Measurements from ENCODE around the gene FAM90A26.
A peak's percentile ranks its signal among the peaks of the same experiment; 100 is the strongest.
"Not testable (repeated sequence)": the region's sequence is repeated elsewhere in the genome, so short reads cannot be mapped to it uniquely, and the experiment has no call there.

The FAM90A26 gene, protein sequence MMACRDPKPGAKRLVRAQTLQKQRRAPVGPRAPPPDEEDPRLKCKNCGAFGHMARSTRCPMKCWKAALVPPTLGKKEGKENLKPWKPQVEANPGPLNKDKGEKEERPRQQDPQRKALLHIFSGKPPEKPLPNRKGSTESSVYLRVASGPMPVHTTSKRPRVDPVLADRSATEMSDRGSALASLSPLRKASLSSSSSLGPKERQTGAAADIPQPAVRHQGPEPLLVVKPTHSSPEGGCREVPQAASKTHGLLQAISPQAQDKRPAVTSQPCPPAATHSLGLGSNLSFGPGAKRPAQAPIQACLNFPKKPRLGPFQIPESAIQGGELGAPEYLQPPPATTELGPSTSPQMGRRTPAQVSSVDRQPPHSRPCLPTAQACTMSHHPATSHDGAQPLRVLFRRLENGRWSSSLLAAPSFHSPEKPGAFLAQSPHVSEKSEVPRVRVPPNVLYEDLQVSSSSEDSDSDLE

DNA sequence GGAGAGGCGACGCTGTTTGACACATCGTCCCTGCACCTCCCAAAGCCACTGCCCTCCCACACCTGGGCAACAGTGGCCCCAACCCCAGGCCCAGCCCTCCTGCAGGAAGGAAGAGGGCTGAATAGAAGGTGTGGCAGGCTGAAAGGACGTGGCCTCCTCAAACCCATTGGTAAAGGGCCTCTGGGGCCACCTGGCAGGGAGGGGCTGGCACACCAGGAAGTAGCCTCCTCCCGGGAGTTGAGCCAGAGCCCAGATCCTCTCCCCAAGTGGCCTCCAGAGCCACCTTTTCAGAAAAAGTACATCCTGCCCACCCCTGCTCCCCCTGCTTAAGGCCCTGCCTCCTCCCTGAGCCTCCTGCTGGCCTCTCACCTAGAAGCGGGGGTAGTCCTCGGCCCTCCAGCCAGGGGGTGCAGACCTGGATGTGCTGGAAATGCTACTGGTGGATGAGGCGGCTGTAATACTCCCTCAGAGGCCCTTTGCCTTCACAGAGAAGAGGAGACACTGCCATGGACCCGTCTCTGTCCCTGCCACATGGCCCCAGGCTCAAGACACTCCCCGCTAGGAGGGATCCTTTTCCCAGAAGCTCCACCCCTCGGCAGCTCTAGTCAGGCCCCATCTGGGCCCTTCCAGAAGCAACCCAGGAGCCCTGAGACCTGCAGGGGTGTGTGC, at the start of gene FAM90A26:
Gene FAM90A26 (plus strand): TSS at position 619 of the 669 bp plus-strand sequence. CDS start 2,764 bp downstream, outside the sequence.
- not testable (repeated sequence) for DNase-seq (ENCODE audit: low read depth in 2 of 2)

DNA sequence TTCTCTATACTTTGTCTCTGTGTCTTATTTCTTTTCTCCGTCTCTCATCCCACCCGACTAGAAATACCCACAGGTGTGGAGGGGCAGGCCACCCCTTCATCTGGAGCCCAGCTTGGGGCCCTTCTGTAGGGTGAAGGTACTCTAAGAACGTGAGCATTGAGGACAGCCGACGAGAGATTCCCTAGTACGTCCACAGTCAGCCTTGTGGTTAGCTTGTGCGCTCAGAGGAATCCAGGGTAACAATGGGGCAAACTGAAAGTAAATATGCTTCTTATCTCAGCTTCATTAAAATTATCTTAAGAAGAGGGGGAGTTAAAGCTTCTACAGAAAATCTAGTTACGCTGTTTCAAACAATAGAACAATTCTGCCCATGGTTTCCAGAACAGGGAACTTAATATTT, 47.5 kb upstream of the FAM90A26 start:
- DNase-seq (ENCODE audit: low read depth in 2 of 2), result not testable (repeated sequence)

DNA sequence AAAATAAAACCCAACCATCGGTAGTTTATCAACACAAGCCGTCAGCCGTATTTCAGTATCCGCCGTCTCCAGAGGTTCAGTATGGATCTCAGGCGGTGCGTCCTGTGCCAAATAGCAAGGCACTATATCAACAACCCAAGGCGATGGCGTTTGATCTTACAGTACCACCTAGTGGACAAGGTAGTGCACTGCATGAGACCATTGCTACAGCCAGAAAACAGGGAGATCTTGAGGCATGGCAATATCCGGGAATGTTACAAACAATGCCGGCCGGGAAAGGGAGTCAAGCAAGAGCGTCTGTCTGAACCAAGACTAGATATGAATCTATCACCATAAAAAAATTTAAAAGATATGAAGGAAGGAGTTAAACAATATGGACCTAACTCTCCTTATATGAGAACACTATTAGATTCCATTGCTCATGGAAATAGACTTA, 46.6 kb upstream of the FAM90A26 start:
- DNase-seq (ENCODE audit: low read depth in 2 of 2), result peak in 1 of 2 donors; percentile 2

DNA sequence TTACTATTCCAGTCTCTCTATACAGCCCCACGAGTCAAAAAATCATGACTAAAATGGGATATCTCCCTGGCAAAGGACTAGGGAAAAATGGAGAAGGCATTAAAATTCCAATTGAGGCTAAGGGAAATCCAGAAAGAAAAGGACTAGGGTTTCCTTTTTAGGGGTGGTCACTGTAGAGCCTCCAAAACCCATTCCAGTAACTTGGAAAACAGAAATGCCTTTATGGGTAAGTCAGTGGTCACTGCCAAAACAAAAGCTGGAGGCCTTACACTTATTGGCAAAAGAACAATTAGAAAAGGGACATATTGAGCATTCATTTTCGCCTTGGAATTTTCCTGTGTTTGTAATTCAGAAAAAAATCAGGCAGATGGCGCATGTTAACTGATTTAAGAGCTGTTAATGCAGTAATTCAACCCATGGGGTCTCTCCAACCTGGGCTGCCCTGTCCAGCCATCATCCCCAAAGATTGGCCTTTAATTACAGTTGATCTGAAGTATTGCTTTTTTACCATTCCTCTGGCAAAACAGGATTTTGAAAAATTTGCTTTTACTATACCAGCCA, 44.5 kb upstream of the FAM90A26 start:
- not testable (repeated sequence) for DNase-seq (ENCODE audit: low read depth in 2 of 2)

DNA sequence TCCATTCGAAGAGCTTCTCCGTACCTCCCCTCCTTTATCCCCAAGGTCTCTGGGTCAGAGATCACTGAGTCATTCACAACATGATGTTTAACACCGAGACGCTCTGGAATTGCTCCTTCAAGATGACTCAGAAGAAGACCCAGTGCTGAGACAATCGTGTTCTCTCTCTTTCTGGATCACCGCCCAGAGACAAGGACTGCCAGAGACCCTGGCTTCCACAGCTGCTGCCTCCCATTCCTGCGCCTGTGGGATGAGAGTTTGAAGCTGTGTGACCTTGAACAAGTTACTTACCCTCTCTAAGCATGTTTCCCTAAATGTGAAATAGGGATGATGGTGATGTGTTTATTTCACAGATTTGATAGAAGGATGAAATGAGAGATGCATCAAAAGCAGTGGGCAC, 38.8 kb upstream of the FAM90A26 start:
- DNase-seq (ENCODE audit: low read depth in 2 of 2), result not testable (repeated sequence)

DNA sequence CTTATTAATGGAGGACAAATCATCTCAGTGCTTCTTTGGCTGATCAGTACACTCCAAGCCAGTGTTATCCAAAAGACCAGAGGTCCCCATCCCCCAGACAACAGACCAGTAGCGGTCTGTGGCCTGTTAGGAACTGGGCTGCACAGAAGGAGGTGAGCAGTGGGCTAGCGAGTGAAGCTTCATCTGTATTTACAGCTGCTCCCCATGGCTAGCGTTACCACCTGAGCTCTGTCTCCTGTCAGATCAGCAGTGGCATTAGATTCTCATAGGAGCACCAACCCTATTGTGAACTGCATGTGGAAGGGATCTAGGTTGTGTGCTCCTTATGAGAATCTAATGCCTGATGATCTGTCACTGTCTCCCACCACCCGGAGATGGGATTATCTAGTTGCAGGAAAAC, 37.4 kb upstream of the FAM90A26 start:
- not testable (repeated sequence) for DNase-seq (ENCODE audit: low read depth in 2 of 2)

DNA sequence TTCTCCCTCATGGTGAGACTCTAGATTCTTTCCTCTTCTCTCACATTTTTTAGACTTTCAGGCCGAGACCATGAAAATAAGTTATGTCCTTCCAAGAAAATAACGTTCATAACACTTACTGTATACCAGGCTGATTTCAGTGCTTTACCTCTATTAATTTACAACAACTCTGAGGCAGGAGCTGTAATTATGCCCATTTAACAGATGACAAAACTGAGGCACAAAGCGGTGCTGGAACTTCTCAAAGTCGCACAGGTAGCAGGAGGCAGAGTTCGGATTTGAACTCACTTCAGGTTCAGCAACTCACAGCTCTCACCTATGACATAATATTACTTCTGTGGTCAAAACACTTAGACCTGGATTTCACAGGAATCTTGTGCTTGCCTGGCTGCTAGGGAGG, 36.2 kb upstream of the FAM90A26 start:
- DNase-seq (ENCODE audit: low read depth in 2 of 2), result not testable (repeated sequence)

DNA sequence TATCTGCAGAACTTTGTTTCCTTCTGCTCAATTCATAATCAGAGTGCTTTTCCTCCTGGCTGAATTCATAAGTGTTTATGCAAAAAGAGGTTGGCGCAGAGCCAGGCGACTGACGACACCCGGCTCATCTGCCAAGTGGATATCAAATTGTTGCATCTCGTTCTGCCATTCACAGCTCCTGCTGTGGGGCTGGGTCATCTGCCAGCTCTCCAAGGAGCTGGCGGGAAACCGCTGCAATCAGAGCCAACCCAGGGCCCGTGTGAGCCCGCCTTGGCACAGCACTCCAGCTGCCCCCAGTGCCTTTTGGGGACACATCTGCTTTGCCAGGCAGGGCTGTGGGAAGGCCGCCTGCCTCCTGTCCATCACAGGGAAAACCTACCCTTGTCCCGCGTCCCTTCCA, 35.7 kb upstream of the FAM90A26 start:
- not testable (repeated sequence) for DNase-seq (ENCODE audit: low read depth in 2 of 2)

DNA sequence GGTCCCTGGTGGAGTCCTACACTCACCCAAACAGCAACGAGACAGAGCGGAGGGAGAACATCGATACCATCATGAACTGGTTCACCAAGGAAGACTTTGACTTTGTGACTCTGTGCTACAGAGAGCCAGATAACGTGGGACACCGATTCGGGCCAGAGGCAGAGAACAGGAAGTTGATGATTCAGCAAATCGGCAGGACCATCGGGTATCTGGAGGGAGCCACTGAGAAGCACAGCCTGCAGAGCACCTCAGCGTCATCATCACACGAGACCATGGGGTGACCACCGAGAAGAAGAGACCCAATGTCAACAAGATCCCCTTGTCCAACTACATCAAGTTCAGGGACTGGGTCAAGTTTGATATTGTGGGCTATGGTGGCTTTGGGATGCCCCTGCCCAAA, 29.2 kb upstream of the FAM90A26 start:
- not testable (repeated sequence) for DNase-seq (ENCODE audit: low read depth in 2 of 2)

DNA sequence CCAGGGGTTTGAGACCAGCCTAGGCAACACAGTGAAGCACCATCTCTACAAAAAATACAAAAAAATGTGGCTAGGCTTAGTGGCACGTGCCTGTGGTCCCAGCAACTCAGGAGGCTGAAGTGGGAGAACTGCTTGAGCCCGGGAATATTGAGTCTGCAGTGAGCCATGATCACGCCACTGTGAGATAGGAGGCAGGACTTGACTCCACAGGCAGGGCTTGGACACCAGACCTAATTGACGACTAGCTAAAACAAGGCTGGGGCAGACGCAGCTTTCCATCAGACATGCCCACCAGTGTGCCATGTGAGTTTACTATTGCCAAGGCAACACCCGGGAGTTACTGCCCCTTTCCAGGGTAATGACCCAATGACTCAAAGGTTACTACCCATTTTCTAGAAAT, 27.4 kb upstream of the FAM90A26 start:
- DNase-seq (ENCODE audit: low read depth in 2 of 2), result not testable (repeated sequence)

DNA sequence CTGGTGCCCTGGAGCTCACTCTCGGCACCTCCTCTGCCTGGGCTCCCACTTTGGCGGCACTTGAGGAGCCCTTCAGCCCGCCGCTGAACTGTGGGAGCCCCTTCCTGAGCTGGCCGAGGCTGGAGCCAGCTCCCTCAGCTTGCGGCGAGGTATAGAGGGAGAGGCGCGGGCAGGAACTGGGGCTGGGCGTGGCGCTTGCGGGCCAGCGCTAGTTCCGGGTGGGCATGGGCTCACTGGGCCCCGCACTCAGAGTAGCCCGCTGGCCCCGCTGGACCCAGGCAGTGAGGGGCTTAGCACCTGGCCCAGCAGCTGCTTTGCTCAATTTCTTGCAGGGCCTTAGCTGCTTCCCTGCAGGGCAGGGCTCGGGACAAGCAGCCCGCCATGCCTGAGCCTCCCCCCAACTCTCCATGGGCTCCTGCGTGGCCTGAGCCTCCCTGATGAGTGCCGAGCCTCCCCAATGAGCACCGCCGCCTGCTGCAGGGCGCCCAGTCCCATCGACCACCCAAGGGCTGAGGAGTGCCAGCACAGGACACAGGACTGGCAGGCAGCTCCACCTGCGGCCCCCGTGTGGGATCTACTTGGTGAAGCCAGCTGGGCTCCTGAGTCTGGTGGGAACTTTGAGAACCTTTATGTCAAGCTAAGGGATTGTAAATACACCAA, 26.7 kb upstream of the FAM90A26 start:
- DNase-seq (ENCODE audit: low read depth in 2 of 2), result no peak

DNA sequence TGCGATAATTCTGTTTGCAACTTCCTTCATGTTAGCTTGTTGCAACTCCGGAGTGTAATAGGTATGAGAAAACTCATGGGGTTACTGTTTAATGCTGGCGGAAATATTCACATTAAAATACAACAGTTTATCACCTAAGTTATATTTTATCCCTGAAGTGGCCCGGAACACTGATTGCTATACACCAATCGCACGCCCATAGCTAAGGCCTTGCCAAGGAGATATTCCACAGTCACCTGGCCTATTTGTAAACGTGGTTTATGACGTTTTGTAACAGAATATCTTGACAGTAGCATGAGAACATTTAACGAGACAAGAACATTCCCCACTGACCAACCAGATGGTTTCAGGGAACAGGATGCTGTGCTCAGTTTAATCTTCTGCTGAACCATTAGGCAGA, 23.2 kb upstream of the FAM90A26 start:
- DNase-seq (ENCODE audit: low read depth in 2 of 2), result no peak

DNA sequence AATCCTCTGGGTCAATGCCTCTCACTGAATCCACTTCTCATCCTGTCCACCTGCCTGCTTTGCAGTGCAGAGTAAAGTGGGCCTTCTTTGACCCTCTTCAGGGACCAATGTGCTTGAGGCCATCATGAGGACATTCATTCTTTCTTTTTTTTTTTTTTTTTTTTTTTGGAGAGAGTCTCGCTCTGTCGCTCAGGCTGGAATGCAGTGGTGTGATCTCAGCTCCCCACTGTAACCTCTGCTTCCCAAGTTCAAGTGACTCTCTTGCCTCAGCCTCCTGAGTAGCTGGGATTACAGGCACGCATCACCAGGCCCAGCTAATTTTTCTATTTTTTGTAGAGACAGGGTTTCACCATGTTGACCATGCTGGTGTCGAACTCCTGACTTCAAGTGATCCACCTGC, 22.8 kb upstream of the FAM90A26 start:
- DNase-seq (ENCODE audit: low read depth in 2 of 2), result not testable (repeated sequence)

DNA sequence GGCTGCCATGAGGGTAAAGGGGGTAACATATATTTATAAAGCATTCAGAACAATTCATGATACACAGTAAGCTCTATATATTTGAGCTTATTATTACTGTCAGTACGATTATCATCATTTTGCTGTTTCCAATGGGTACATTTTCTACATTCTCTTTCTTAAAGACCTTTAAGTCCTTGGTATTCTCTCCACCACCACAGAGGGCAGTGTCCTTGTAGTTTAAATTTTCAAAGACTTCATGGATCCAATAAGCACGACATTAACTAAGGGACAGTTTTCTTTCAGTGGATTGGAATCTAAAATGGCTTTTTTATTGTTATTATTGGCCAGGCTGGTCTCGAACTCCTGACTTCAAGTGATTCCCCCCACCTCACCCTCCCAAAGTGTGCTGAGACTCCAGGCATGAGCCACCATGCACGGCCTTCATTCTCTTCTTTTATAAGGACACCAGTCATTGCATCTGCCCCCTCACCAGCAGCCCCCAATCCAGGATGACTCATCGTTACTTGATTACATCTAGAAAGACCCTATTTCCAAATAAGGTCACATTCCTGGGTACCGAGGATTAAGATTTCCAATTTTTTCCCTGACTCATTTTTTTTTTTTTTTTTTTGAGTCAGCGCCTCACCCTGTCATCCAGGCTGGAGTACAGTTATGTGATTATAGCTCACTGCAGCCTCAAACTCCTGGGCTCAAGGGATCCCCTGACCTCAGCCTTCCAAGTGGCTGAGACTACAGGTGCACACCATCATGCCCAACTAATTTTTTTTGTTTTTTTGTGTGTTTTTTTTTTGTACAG, 21.4 kb upstream of the FAM90A26 start:
- DNase-seq (ENCODE audit: low read depth in 2 of 2), result not testable (repeated sequence)

DNA sequence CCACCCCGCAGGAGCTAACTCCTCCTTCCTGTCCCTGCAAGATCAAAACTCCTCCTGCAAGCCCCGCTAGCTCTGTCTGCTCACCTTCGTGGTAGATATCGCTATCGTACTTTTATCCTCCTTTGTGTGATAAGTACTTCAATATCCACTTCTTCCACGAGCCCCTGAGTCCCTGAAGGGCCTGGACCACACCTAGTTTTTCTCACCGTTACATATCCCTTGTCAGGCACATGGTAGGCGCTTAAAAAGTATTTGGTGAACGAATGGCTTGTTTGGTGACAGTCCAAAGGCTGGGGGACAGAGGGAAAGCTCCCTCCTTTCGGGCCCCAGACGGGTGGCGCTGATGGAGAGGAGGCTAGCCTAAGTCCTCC, 18.4 kb upstream of the FAM90A26 start:
- not testable (repeated sequence) for DNase-seq (ENCODE audit: low read depth in 2 of 2)

DNA sequence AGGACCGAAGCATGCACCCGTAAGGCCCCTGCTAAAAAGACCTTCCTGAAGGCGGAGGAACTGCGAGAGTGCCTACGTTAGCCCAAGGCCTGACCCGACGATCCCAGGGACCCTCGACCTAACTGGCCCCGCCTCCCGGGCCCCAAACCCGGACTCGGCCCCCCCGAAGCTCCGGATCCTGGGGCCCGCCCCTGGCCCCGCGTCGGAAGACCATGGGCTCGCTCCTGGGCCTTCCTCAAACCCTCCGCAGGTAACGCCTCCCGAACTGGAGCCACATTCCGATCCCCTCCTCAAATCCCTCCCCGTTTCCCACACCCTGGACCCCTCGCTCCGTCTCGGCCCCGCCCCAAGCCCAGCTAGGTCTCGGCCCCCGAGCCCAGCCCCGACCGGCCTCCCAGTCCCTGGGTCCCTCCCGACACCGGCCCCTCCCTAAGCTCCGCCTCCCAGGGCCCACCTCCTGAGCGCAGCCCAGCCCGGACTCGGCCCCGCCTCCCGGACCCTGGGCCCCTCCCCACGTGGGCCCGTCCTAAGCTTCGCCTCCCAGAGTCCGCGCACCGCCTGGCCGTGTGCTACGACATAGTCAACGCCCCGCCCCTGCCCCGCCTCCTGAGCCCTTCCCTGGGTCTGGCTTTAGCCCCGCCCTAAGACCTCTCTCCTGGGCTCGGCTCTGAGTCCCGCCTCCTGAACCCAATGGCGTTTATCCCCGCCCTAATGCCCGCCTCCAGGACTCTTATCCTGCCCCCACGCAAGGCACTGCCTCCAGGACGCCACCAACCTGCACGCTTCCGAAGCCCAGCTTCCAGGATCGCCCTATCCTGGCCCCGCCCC, 17.8 kb upstream of the FAM90A26 start:
- DNase-seq (ENCODE audit: low read depth in 2 of 2), result peak; percentile 94 to 96

DNA sequence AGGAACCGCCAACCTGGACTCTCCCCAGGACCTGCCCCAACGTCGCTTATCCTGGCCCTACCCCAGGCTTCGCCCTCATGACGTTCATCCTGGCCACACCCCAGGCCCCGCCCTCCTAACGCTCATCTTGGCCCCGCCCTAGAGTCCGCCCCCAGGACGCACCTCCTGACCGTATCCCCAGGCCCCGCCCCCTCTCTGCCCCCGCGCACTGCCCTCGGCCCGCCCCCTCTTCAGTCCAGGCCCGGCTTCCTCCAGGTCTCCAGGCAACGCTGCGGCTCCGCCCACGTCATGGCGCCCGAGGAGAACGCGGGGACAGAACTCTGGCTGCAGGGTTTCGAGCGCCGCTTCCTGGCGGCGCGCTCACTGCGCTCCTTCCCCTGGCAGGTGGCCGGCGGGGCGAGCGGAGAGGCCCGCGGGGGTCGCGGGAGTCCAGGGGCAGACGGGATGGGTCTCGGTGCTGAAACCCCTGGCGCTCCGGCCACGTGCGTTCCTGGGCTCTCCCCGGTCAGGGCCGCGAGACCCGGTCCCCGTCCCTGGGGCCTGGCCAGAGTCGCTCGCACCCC, 17.1 kb upstream of the FAM90A26 start:
- DNase-seq (ENCODE audit: low read depth in 2 of 2), result peak; percentile 89 to 93

DNA sequence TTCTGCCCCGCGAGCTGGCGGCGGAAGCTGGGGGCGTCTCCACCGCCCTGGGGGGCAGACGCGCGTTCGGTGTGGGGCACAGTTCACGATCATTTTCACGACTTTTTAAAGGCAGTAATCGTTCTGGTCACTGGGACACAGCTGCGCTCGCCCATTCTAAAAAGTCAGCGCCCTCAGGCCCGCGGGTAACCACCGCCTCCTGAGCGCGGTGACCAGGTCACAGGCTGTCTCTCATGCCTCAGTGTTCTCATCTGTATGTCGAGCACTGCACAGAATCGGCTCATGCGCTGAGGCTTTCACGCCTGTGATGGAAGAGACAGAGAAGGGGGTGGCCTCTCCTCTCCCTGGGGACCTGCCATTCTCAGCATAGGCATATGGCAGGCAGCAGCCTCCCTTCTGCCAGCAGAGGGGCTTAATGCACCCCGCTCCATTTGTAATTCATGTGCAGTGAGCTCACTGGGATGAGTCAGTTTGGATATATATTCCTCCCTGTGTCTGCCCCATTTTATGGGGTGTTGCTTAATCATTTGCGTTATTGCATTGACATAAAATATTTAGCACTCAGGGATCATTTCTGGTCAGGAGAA, 16.5 kb upstream of the FAM90A26 start:
- not testable (repeated sequence) for DNase-seq (ENCODE audit: low read depth in 2 of 2)

DNA sequence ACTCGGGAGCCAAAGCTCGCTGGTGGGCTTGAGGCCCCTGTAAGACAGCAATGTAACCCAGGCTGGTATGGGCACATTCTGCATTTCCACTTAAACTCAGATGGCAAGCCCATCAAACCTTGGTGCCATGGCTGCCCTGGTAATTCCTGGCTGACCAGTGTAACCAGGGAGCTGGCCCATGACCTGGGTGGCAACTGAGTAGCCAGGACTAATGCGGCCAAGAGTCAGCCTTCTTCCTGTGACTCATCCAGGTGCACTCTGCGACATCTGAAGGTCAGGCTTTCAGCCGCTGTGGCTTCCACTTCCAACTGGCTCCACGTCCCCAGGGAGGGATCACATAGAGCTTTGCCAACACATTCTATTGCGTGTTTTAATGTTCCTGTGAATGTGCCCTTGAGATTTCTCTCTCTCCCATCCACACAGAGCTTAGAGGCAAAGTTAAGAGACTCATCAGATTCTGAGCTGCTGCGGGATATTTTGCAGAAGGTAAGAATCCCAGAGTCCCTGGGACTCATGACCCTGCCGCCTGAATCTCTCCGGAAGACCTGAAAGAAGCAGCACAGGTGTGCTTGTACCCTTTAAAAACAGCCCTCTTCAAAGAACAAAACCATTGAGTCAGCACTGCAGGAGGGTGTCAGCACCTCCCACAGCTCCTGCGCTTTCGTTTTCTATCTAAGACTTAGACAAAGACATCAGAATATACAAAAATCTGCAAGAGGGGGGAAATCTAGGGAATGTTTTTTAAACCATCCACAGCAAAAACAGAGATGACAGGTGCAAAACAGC, 14.9 kb upstream of the FAM90A26 start:
- not testable (repeated sequence) for DNase-seq (ENCODE audit: low read depth in 2 of 2)
